Stimulated activated effector memory CD8-positive, alpha-beta T cell treated with anti-CD3 and anti-CD28 coated beads, Interleukin-12 subunit alpha, Interleukin-12 subunit beta, amount 100 ng/mL, for 72 hours (primary cell): ENCODE results near the gene ERFE.
A peak's percentile ranks its signal among the peaks of the same experiment; 100 is the strongest.

ENCODE experiments used
- ATAC-seq: fragments of 150-1000 bp; cut with Tn5 transposase; 2 replicates; pipeline ENCODE4 v1.10.0; 2021
- DNase-seq, 2 donors: peaks; one replicate each; pipeline ENCODE4 v3.0.0; 2021 to 2022; ENCODE audit warnings: low spot score in 2 of 2
- H3K27ac Mint-ChIP-seq: one replicate; pipeline ENCODE4 v1.8.0; 2022; ENCODE audit warnings: mild to moderate bottlenecking, mixed read lengths
- H3K36me3 Mint-ChIP-seq: one replicate; pipeline ENCODE4 v1.8.0; 2022; ENCODE audit warnings: mild to moderate bottlenecking, mixed read lengths
- H3K4me1 Mint-ChIP-seq: one replicate; pipeline ENCODE4 v1.8.0; 2022; ENCODE audit warnings: mixed read lengths
- H3K4me3 Mint-ChIP-seq: one replicate; pipeline ENCODE4 v1.8.0; 2022; ENCODE audit warnings: mild to moderate bottlenecking, mixed read lengths
- H3K9me3 Mint-ChIP-seq: one replicate; pipeline ENCODE4 v1.8.0; 2022; ENCODE audit warnings: mixed read lengths

Gene ERFE

DNA sequence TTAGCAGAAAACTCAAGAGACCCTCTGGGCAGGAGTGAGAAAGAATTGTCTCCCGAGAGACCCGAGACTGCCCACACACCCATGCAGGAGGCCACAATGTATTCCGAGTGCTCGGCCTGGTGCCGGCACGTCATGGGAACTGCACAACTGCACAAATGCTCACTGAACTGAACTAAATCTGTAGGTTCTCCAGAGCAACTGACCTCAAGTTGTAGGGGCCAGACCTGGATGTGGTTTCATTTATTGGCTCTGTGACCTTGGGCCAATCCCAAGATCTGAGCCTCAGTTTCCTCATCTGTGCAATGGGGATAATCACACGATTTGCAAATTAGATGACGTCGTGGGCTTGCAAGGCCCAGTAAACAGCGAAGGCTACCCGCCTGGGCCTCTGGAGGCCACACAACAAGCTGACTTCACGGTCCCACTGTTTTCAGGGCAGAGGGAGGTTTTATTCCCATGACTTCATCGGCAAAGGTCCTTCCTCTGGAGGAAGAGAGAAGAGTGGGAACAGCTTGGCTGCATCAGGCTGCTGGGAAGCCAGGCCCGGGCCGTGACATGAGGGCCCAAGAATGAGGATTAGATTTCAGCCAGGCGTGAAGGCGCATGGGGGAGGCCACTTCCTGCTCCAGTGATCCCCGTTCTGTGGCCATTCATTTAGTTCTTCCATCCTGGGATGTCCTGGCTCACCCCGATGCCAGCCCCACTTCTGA lies 3.6 kb upstream of the ERFE start:
- H3K4me3 Mint-ChIP-seq, result no peak overlapping the region
- ATAC-seq (no peak), DNase-seq (no peak)
- no peak overlapping the region for H3K27ac Mint-ChIP-seq
- no peaks in the 10 kb centered on the region for H3K36me3 Mint-ChIP-seq
- H3K4me1 Mint-ChIP-seq, result peaks cover 7% of the 10 kb centered on the region
- no peaks in the 10 kb centered on the region for H3K9me3 Mint-ChIP-seq

DNA sequence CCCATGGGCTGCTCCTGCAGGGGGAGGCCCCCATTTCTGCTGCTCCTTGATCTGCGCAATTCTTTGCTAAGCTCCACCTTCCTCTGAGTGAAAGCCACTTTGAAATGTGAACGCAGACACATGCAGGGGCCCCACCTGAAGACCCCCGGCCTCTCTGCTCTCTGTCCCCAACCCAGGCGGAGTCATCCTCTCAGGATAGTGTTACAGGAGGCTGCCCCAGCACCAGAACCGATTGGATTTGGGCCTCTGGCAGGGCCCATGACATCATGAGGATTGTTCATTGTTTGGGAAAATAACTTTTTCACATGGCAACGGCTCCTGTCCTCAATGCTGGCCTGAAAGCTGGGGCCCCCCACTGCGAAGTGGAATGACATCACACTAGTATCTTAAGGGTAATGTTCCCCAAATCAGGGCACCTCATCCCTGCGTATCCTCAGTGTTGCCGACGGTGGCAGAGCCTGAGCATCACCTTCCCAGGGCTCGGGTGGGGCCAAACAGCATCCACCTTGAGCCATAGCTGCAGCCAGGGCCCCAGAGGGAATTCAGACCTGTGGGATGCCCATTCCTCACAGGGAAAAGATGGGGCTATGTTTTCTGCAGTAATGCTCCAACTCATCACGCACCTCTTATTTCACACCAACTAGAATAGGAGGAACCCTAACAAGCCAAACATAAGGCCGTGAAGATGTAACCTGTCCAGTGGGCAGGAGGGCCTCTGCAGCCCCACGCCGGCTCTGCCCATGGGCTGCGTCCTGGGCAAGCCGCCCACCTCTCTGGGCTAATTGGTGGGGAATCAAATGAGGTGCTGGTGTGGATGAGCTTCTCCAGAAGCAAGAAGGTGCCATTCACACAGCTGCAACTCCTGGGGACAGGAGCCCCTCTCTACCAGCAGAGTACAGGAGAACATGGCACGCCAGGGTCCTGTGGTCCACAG lies 2.7 kb upstream of the ERFE start:
- no peak overlapping the region for H3K27ac Mint-ChIP-seq
- H3K36me3 Mint-ChIP-seq, result no peaks in the 10 kb centered on the region
- H3K4me1 Mint-ChIP-seq, result peaks cover 7% of the 10 kb centered on the region
- ATAC-seq (no peak), DNase-seq (no peak)
- no peaks in the 10 kb centered on the region for H3K9me3 Mint-ChIP-seq
- no peak overlapping the region for H3K4me3 Mint-ChIP-seq

DNA sequence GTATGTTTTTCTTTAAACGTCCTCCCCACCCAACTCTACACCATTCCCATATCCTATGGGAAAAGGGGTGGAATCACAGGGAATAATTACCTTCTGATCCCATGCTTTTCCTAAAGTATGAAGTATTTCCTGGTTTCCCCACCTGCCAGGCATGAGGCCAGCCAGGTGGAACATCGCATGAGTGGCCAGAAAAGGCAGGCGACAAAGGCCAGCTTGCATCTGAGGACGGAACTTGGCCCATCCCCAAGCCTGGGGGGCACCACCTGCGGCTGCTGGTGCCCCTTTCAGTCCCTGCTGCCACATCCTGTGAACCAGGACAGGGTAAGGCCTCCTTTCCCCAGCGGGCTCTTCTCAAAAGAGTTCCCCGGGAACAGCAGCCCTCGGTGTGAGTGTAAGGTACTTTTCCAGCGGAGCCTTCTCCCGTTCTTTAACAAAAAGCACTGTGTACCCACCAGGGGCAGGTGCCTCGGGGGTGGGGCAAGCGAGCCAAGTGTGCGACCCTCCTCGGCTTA lies 1.2 kb upstream of the ERFE start:
- Mint-ChIP-seq H3K4me3 (no peak overlapping the region), H3K4me1 (peaks cover 7% of the 10 kb centered on the region), H3K36me3 (no peaks in the 10 kb centered on the region), H3K27ac (no peak overlapping the region), H3K9me3 (no peaks in the 10 kb centered on the region)
- no peak for DNase-seq
- ATAC-seq, result no peak

DNA sequence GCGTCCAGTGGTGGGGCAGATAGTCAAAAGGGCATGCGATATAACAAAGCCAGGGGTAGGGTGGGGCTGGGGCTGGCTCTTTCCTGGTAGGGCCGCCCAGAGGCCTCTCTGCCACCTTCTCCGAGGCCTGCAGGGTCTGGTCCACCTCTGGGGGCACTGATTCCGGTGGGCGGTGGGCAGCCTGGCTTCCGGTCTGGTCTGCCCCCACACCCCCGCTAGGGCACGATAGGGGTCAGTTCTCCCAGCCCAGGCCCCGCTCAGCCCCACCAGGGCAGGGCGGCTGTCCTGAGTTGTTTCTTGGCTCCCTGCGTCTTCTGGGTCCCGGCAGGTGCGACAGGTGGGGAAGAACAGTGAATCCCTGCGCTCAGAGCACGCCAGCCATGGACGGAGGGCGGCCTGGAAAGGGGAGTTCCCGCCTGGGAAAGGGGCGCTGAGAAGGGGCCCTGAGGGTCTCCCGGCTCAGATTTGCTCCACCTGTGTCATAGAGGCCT lies 707 bp upstream of the ERFE start:
- Mint-ChIP-seq H3K4me3 (peak overlapping the region; percentile 23), H3K36me3 (no peaks in the 10 kb centered on the region), H3K27ac (no peak overlapping the region), H3K4me1 (peaks cover 7% of the 10 kb centered on the region), H3K9me3 (no peaks in the 10 kb centered on the region)
- no peak for ATAC-seq
- no peak for DNase-seq

DNA sequence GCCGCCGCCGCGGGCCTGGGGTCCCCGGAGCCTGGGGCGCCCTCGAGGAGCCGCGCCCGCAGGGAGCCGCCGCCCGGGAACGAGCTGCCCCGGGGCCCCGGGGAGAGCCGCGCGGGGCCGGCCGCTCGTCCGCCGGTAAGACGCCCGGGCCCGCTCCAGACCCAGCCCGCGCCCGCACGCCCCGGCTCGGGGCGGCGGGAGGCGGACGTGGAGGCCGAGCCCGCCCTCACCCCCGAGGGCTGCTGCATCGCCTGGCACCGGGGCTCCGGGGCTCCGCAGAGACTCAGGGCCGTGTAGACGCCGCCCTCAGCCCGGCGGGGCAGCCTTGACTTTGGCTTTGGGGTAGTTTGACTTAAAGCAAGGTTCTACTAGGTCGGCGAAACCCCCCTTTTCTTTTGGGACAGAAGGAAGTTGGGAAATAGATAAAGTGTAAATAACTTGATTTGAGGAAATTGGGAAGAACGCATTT lies 335 bp downstream of the ERFE start:
- H3K36me3 Mint-ChIP-seq, result no peaks in the 10 kb centered on the region
- H3K4me3 Mint-ChIP-seq, result peak overlapping the region; percentile 59
- no peak for DNase-seq
- H3K9me3 Mint-ChIP-seq, result no peaks in the 10 kb centered on the region
- ATAC-seq, result peak; percentile 47
- peaks cover 7% of the 10 kb centered on the region for H3K4me1 Mint-ChIP-seq
- H3K27ac Mint-ChIP-seq, result no peak overlapping the region

DNA sequence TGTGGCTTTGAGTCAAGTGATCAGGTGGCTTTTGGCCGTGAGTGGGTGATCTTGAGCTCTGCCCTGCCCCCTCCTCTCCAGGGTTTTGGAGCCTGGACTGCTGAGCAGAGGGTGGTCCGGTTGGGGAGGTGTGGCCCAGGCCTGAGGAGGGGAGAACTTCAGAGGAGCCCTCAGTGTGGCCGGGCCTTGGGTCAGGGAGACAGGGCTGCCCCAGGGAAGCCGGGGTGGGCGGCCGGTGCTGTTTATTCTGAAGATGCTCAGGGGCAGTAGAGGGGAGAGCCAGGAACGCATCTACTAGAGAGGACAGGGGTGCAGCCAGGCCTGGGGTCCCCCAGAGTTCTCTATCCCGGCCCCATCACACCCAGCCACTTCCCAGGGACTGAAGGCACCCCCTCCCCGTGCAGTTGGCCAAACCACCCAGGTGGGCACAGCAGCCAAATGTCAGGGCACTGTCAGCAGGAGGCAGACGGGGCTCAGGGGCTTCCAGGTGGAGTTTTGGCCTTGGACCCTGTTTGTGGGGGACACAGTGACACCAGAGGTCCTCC lies 963 bp downstream of the ERFE start:
- no peaks in the 10 kb centered on the region for H3K36me3 Mint-ChIP-seq
- no peak overlapping the region for H3K27ac Mint-ChIP-seq
- peaks cover 8% of the 10 kb centered on the region for H3K4me1 Mint-ChIP-seq
- ATAC-seq (no peak), DNase-seq (no peak)
- H3K9me3 Mint-ChIP-seq, result no peaks in the 10 kb centered on the region
- H3K4me3 Mint-ChIP-seq, result peak overlapping the region; percentile 59

DNA sequence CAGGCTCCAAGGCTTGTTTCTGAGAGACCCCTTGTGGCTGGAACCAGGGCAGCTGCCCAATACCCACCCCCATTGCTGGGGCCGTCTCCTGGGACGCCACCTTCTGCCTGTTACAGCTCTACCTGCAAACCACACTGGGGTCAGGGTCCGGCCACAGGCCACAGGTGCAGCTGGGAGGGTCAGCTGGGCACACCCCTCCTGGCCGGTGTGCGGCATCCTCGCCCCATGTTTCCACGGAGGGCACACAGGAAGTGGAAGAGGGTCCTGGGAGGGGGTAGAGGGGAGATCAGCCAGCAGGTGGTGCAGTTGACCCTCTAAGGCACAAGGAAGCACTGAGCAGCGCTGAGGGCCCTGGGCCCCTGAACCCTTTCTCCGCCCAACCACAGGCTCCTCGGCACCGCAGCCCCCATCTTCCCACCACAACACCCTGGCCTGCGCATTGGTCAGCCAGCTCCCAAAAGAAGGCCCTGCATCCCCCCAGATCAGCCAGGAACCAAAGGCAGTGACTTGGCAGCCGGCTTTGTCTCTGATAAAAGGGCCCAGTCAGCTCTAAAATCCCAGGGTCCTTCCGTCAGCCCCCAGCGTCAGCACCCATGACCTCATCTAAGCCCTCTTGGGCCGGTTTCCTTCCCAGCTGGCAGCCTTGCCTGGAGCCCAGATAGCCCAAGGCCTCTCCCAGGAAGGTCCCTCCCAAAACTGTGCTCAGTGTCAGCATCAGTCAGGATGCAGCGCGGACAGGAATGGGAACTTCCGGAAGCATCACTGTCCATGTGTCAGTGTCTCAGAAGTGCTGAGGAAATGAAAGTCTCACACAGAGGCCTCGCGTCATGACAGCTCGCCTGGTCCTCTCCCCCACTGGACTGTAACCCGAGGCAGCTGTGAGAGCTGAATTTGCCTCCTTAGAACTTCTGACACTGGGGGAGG lies 1.7 kb downstream of the ERFE start:
- Mint-ChIP-seq H3K4me3 (peak overlapping the region; percentile 59), H3K27ac (no peak overlapping the region), H3K4me1 (peaks cover 14% of the 10 kb centered on the region), H3K9me3 (no peaks in the 10 kb centered on the region), H3K36me3 (no peaks in the 10 kb centered on the region)
- ATAC-seq, result no peak
- no peak for DNase-seq

DNA sequence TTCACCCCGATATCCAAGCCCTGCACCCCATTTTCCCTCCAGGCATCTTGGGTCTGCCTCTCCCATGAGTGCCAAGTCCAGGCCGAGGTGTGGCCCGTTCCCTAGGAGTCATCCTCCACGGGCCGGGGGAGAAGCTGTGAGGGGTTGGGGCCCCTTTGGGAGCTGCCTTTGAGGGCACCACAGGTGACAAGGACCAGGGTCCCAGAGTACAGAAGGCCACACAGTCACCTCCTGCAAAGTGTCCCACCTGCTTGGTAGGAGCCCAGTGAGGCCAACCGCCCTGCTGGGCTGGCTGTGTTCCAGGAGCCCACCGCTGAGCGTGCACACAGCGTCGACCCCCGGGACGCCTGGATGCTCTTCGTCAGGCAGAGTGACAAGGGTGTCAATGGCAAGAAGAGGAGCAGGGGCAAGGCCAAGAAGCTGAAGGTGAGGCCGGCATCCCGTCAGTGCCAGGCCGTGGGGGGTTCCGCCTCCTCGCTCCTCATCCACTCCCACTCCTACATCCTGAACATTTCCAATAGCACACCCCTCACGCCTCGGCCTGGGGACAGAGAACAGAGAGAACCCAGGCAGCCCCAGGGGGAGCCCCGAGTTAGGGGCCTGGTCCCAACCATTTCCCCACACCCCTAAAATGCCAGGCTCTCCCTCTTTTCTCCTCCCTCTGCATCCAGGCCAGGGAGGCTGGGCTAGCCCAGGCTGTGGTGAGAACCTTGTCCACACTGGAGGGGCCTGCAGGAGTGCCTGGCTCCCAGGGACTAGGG lies 2.7 kb downstream of the ERFE start:
- no peak for ATAC-seq
- H3K4me3 Mint-ChIP-seq, result no peak overlapping the region
- H3K36me3 Mint-ChIP-seq, result no peaks in the 10 kb centered on the region
- no peak for DNase-seq
- no peaks in the 10 kb centered on the region for H3K9me3 Mint-ChIP-seq
- no peak overlapping the region for H3K27ac Mint-ChIP-seq
- peaks cover 14% of the 10 kb centered on the region for H3K4me1 Mint-ChIP-seq

DNA sequence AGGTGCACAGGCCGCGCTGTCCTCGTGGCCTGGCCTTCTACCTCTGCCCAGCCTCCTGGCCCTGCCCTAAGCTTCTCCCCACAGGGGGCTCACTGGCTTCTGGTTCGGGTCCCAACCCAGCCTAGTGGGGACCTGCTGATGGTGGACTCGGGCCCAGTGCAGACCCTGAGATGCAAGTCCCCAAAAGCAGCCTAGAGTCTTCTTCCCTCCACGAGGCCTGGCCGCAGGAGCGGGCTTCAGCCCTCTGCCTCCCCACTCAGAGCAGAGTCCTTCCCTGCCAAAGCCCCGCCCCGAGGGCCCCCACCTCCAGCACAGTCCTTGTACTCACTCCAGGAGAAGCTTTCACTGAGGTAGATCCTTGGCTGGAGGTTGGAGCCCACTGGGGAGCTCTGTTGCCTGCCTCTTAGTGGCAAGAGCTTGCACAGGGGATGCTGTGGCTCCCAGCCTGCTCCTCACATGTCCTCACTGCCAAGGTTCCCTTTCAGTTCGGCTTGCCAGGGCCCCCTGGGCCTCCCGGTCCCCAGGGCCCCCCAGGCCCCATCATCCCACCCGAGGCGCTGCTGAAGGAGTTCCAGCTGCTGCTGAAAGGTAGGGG lies 3.6 kb downstream of the ERFE start:
- ATAC-seq (no peak), DNase-seq (no peak)
- Mint-ChIP-seq H3K36me3 (no peaks in the 10 kb centered on the region), H3K4me3 (no peak overlapping the region), H3K4me1 (peaks cover 14% of the 10 kb centered on the region), H3K27ac (no peak overlapping the region), H3K9me3 (no peaks in the 10 kb centered on the region)

DNA sequence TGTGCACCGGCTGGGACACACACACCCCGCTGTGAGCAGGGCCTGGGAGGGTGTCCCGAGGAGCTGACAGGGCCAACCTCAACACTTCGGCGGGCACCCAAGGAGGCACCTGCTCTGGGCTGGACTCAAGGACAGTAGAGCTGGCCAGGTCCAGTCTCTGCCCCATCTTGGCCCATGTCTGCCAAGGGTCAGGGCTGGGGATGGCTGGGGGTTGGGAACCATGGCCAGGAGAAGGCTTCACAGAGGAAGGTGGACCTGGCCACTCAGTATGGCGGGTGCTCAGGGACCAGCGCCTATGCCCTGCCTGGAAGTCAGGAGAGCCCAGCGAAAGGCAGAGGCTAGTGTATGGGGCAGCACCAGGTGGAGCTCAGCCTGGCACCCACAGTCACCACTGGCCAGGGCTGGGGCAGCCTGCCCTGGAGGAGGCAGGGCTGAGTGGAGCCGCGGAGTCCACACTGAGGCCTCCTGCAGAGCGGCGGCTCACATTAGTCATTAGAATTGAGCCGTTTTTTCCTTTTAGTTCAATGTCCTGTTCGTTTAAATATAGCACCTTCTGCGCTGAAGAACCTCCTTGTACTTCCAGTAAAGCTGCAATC lies 4.2 kb downstream of the ERFE start:
- Mint-ChIP-seq H3K4me1 (peaks cover 14% of the 10 kb centered on the region), H3K27ac (no peak overlapping the region), H3K9me3 (no peaks in the 10 kb centered on the region), H3K4me3 (no peak overlapping the region), H3K36me3 (no peaks in the 10 kb centered on the region)
- DNase-seq (no peak), ATAC-seq (no peak)

DNA sequence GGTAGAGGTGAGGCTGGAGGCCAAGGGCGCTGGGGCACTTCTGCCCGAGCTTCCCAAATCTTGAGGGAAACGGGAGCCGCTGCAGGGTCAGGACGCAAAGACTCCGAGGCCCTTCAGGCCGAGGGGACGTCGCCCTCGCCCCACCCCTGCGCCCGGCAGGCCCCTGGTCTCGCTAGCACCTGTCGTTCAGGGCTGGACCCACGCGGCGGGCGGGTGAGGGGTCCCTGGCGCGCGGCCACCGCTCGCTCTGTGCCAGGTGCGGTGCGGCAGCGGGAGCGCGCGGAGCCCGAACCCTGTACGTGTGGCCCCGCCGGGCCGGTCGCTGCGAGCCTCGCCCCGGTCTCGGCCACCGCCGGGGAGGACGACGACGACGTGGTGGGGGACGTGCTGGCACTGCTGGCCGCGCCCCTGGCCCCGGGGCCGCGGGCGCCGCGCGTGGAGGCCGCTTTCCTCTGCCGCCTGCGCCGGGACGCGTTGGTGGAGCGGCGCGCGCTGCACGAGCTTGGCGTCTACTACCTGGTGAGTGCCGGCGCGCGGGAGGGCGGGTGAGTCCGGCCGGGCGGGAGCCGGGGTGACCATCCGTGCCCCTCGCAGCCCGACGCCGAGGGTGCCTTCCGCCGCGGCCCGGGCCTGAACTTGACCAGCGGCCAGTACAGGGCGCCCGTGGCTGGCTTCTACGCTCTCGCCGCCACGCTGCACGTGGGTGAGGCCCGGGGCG lies 4.9 kb downstream of the ERFE start:
- H3K9me3 Mint-ChIP-seq, result no peaks in the 10 kb centered on the region
- peaks cover 14% of the 10 kb centered on the region for H3K4me1 Mint-ChIP-seq
- ATAC-seq (no peak), DNase-seq (no peak)
- H3K4me3 Mint-ChIP-seq, result no peak overlapping the region
- no peak overlapping the region for H3K27ac Mint-ChIP-seq
- peaks cover under 1% of the 10 kb centered on the region for H3K36me3 Mint-ChIP-seq

DNA sequence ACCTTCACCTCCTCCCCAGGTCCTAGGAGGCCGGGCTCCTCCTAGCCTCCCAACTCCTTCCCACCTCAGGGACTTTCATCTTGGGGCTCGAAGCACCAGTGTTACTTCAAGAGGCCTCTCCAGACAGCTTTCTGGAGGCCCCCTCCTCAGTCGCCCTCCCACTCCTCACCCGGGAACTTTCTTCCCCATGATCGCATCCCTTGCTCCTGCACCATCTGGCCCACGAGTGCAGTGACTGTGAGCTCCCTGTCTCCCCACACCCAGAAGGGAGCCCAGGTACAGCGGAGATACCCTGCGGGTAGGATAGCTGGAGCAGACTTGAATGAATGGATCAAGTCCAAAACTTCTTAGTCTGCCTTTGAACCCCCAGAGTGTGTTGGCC lies 6.1 kb downstream of the ERFE start:
- Mint-ChIP-seq H3K27ac (no peak overlapping the region), H3K36me3 (peaks cover 13% of the 10 kb centered on the region), H3K4me3 (no peak overlapping the region), H3K9me3 (no peaks in the 10 kb centered on the region), H3K4me1 (peaks cover 7% of the 10 kb centered on the region)
- DNase-seq (no peak), ATAC-seq (no peak)

DNA sequence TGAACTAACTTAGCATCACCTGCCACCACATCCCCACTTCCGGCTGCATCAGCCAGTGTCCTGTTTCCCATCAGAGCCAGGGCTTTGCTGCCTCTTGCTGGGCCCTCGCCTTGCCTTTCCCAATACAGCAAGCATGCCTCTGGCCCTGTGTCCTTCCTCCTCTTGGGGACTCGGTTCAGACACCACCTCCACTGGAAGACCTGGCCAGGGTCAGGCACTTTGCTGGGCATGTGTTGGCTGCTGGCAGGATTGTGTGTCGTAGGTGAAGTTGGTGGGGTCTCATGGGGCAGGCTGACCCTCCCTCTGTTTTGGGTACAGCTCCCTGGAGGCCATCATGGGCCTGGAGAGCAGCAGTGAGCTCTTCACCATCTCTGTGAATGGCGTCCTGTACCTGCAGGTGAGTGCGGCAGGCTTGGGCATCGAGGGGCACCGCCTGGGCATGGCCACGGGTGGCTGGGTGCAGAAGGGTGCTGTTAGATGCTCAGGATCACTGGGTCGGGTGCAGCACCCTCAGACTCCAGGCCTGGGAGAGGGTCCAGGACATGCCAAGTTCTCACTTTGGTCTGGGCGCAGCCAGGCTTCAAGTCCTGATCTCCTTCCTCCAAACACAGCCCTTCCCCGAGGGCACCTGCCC lies 6.6 kb downstream of the ERFE start:
- Mint-ChIP-seq H3K27ac (no peak overlapping the region), H3K9me3 (no peaks in the 10 kb centered on the region), H3K4me3 (no peak overlapping the region), H3K4me1 (peaks cover 7% of the 10 kb centered on the region), H3K36me3 (peaks cover 18% of the 10 kb centered on the region)
- ATAC-seq (no peak), DNase-seq (no peak)
